Activated CD4-positive, alpha-beta T cell treated with anti-CD3 and anti-CD28 coated beads, Interleukin-2, Interleukin-6, amounts not matched to agents 100 ng/mL and 50 ng/mL, durations not matched to agents 16 hours and 8 hours (primary cell): ENCODE results near the gene TBL1XR1.
"Not testable (repeated sequence)": the region's sequence is repeated elsewhere in the genome, so short reads cannot be mapped to it uniquely, and the experiment has no call there.

Experiments
- DNase-seq: peaks from one replicate; pipeline ENCODE4 v3.0.0-alpha.2; 2020

TBL1XR1 gene

DNA sequence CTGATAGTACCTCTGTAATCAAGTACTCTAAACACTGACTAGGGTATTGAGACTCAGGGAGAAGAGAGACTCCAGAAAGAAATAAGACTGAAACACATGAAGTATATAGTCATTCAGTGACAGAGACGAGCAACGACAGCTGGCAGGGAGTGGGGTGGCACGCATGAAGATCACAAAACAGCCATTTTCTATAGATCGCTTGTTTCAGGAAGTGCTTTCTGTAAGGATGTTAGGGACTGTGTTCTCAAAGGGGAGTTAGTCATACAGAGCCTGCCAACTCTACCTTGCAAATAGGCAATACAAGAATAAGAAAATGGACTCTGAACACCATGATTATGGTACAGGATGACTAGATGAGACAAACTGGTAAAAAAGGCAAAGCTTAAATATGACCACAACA, 139.5 kb downstream of the TBL1XR1 start:
- peak; percentile 82 for DNase-seq

DNA sequence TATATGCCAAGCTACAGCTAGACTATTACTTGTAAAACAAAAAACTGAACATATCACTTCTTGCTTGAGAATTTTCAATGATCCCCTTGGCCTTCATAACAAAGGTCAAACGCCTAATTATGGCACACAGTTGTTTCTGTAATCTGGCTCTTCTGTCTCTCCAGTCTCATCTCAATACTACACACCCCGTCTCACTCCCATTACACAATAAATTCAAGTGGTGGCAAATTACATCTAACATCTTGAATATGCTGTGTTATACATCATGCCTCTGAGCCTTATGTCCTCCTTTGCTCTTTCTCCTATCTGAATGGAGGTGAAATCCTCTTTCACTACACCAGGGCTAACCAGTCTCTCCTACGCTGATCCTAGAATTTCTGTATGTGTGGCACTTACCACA, 140.4 kb downstream of the TBL1XR1 start:
- DNase-seq, result no peak

DNA sequence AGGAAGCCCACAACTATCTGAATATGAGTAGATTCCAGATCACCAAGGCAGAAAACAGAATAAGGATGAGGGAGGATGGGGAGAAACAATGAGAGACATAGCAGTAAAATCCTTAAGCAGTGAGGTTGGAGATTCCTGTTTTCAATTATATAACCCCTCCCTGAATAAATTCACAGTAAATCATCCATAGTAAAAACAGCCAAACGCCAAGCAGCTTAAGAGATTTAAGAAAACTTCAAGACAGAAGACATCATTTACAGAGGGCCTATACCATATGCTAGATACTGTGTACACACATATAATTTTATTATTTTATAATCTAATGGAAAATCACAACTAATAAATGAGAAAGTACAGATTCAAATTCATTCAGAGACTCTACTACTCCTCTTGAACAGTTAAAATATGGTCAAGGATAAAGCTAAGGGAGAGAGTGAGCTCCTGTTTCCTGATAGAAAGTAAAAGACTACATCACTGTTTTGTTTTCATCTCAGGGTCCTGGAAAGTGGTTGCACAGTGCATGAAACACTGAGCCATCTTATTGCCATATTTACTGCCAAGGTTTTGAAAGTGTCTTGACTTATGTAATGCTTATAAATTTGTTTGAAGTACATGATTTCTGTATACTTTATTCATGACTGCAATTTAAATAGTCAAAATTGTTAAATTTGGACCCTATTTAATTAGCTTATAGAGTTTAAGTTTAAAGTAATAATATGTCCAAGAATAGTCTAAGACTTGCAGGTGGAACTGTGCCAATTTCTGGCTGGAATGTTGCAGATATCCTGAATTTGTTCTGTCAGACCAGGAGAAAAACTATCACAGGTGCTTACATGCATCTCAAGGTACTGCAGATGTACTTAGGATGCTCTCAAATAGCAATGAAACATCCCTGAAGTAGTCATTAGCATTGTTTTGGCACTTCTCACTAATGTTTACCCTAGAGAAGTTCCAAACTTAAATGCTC, 141.4 kb downstream of the TBL1XR1 start:
- DNase-seq, result no peak

DNA sequence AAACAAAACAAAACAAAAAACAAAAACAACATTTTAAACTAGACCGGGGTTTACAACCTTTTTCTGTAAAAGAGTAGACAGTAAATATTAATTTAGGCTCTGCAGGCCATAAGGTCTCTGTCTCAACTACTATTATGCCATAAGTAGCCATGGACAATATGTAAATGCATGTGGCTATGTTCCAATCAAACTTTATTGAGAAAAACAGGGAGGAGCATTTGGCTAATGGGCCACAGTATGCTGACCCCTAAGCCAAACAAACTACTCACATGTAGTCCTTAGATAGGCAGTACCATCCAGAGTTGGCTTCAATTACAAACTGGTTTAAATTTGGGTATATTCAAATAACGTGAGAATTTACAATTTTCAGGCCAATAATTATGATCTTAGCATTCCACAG, 144.2 kb downstream of the TBL1XR1 start:
- no peak for DNase-seq

DNA sequence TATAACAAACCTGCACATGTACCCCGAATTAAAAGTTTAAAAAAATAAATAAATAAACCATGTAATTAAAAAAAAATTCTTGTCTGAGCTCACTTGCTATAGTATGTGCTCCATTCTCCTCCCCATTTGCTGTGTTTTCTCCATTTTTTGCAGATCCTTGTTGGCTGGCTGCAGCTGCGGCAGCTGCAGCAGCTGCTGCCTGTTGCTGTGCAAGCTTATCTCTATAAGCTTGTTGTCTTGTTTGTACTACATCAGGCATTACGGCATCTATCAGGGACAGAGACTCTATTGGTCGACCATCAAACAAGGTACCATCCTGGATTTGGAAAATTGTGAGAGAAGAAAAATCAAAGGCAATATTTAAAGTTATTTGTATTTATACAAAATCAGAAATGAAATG, 145.9 kb downstream of the TBL1XR1 start:
- no peak for DNase-seq

DNA sequence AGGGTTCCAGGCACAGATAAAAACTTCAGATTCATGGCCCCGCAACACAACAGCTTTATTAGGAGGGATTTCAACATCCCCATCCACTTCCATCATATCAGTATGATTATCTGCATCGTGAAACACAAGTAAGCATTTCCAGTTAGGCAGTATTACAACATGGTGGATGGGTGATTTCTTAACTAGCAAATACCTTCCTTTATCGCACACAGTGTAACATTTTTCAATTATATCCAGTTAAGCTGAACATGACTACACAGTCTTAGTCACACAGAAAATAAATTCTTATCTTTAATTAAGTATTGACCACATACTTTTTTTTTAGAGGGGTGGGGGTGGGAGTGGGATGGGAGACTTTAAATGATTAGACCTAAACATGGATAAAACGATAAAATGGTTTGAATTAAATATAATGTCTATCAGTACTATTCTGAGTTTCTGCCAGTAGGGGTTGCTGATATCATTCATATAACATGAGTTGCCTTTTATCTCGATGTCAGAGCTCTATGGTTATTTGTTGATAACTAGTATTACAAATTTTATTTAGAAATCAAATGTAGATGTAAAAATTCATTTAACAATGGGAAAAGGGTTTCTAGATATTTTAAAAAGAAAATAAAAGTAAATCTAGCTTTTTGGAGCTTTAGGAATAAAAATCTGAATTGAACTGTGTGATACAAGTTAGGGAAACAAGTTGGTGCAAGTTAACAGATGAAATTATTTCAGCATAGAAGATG, 146.6 kb downstream of the TBL1XR1 start:
- peak; percentile 28 for DNase-seq

DNA sequence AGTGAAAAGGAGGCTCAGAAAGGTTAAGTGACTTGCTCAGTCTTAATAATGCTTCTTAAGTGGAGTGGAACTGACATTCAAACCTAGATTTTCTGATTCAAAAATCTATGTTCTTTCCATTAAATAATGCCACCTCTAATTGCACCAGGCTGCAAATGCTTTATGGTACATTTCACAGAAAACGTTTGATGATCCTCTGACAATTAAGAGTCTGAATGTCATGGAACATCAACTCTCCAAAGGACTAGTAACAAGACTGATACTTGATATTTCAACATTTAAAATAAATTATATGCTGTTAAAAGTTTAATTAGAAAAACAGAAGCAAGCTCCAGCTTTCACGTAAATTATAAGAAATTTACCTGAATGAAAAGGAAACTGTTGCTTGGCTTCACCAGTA, 151.5 kb downstream of the TBL1XR1 start:
- DNase-seq, result no peak

DNA sequence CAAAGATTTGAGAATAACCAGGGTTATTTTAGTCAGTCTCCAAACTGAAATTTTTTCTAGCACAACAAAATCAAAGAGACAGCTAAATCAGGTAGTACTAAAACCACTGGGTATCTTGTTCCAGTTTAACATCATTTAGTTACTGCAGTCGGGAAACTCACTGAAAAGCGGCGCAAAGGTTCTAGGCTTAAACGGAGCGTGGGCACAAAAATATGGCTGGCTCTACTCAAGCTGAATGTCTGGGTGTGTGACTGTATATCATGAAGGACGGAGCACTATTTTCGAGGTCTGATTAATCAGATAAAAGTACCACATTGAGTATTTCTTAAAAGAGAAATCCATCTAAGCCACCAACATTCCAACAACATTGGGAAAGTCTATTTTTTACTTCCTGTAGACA, 152.1 kb downstream of the TBL1XR1 start:
- no peak for DNase-seq

DNA sequence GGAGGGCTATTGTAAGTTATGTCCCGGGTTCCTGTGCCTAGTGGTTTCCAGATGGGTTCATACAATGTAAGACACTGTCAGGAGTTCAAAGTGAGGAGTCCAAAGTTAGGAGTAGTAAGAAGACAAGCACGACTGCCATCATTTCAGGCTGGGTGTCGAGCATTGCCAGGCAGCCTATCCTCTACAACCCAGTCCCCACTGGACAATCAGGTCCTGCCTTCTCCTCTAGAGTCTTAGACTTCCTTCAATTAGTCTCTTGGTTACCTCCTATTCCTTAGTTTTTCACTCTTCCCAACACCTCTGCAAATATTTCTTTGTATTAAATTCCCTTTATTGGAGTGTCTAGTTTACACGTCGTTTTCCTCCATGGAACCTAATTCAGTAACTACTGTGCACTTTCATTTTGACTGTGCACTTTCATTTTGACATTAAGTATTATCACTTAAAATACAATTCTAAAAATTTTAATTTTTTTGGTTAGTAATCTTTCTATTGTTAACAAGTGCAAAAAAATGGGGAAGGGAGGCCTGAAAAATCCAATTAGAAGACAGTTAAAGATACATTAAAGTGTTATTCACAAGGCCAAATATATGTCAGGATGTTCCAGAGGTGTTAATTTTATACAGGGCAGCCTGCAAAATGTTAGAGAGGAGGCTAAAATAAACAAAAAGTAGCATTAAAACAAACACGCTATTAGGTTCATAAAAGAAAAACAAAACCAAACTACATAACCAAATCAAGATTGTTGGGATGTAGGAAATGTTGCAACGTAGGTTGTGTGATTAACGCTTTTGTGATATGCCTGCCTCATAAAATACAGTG, 155.3 kb downstream of the TBL1XR1 start:
- peak; percentile 54 for DNase-seq

DNA sequence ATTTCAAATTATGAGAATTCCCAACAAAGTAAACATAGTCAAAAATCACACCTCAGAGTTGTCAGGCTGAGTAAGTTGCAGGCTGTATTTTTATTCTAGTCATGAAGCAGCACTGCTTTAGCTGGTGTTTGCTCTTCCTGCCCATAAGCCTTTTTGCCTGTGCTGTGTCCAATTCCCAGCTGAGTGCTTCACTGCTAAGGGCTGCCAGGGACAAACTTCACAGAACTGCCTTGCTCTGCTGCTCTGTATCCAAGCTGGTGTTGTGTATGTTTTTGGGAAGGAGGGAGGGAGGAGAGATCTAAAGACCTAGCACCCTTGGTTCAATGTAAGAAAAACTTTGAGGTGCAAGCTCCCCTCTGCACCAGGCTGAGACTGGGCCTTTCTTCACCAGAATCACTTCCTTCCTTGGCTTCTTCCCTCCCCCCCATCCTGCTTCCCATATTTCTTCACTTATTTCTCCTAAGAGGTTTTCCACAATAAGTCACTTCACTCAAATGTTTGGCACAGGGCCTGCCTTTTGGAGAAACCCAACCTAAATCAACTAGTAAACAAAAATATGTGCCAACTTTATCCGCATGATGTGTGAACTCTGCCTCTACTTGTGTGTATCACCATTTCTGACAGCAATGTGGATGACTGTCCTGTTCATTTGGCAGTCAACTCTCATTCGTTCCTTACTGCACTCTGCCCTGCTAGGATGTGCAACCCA, 156.1 kb downstream of the TBL1XR1 start:
- DNase-seq, result no peak

DNA sequence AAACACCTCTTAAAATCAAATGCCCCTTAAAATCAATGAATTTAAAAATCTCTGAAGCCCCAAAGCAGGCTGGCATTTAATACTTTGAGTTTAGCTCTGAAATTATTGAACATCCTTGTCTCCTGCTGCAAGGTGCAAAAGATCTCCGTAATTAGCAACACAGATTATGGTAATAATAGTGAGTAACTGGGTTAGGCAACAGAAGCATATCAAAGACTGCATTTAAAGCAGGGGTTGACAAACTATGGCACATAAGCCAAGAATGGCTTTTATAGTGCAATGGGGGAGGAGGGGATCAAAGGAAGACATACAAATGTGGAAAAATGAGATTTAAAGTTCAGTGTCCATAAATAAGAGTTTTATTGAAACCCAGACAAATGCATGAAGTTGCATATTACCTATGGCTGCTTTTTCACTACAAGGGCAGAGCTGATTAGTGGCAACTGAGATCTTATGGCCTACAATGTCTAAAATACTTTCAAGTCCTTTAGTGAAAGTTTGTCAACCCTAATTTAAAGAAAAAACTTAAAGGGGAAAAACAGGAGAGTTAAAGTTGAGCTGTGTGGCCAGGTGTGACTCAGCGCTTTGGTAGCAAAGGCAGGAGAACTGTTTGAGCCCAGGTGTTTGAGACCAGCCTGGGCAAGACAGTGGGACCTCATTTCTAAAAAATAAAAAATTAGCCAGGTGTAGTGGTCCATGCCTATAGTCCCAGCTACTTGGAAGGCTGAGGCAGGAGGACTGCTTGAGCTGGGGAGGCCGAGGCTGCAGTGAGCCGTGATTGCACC, 157.6 kb downstream of the TBL1XR1 start:
- DNase-seq, result no peak

DNA sequence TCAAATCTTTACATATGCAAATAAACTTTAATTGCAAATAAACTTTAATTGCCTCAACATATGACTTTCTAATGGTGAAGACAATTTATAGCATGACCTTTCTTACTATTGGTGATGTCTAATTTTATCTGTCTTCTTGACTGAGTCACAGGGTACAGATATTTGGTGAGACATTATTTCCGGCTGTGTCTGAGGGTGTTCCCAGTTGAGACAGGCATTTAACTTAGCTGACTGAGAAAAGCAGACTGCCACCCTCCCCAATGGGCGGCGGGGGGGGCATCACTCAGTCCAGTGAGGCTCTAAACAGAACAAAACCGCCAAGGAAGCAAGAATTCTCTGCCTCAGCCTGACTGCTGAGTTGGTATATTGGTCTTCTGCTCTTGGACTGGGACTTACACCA, 160.0 kb downstream of the TBL1XR1 start:
- DNase-seq, result no peak

DNA sequence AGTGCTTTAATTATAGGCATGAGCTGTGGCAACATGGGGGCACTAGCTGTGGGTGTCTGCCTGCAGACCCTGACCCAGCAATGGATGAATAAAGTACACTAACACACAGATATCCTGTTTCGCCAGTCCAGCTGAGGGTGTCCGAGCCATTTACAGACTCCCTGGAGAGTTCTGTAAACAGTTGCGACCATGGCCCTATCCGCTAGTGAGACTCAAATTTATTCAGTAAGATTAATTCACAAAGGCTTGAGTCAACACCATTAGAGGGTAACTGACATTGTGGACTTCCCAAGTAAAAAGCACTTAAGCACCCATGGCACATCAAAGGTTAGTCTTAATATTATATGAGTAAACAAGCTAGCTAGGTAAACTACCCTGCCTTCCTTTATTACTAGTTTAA, 161.6 kb downstream of the TBL1XR1 start:
- DNase-seq, result no peak

DNA sequence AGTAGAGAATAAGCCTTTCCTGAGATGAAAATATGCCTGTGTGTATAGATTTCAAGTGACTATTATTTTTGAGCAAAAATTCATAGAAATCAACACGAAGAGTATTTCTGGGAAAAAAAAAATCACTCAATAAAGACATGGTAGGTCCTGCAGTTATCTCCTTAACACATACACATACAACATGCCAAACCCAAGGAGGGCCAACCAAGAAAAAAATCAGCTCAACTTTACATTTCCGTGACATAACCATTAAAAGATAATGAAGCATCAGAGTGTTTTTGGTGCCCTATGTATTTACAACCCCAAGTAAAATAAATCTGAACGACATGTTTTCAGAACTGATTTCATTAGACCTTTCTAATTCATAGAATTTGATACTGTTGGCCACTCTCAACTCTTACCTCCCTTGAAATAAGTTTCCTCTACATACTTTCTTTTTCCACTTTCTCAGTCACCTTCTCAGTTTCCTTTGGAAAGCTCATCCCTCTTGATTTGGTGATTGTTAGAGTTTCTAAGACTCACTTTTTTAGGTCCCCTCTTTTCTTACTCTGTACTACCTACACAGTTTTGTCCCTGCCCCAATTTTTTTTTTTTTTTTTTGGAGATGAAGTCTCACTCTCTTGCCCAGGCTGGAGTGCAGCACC, 162.3 kb downstream of the TBL1XR1 start:
- no peak for DNase-seq

DNA sequence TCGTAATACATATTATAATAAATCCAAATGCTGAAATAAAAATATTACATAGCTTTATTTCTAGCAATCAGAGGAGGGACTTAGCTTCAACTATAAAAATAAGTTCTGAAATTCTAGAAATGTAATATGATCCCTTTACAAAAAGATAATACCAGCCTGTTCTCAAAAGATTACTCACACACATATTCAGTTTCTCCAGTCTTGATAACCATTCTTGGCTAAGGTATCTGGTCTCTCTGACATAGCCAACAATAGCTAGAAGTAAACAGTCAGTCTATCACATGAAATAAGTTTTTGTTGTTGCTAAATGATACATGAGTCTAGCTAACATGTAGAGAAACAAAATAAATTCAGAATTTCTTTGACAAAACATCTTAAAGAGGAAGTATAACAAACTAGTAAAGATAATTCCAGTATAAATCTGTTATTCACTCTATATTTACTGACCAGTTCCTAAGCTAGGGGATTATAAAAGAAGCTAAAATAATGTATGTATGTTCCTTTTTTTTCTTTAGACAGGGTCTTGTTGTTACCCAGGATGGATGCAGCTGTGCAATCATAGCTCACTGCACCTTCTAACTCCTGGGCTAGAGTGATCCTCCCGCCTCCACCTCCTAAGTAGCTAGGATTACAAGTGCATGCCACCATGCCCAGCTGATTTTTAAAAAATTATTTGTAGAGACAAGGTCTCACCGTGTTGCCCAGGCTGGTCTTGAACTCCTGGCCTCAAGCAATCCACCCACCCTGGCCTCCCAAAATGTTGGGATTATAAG, 170.6 kb downstream of the TBL1XR1 start:
- no peak for DNase-seq

DNA sequence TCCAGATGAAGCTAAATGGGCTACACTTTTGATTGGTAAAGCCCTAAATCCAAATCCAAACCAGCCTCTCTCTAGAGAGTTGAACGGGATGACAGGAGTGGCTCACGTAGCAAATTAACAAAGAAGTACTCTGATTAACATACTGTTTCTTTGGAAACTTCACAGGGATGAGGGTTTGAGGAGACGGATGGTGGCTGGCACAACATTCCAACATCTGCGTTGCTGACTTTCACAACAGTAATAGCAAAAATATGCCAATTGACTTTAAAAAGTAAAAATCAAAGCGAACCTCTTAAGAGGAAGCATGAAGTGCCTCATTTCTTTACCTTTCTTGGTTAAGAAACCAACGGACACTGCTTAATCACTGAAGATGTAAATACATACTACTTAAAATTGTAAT, 181.4 kb downstream of the TBL1XR1 start:
- no peak for DNase-seq

DNA sequence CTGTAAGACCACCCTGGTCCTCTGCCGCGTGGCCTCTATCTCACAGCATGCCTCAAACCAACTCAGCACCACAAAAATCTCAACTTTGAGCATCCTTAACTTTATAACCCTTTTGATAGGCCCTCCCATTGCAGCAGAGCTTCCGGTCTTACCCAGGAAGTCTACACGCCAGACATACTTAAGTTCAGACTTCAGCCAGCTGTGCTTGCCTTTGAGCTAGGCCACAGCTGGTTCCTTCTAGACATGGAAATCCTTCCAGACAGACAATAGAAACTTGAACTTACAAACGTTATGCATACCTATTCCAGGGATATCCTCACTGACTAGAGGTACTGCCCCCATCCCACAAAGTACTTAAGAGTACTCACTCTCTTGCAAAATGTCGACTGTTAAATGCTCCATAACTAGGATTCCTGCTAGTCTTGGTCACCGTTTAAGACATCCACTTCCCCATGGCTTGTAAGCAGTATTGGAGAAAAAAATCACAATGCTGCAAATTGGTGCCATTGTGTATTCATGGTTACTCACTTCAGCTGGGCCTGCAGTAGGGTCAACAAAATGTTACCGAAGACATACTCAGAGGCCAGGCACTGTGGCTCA, 183.5 kb downstream of the TBL1XR1 start:
- DNase-seq, result no peak

DNA sequence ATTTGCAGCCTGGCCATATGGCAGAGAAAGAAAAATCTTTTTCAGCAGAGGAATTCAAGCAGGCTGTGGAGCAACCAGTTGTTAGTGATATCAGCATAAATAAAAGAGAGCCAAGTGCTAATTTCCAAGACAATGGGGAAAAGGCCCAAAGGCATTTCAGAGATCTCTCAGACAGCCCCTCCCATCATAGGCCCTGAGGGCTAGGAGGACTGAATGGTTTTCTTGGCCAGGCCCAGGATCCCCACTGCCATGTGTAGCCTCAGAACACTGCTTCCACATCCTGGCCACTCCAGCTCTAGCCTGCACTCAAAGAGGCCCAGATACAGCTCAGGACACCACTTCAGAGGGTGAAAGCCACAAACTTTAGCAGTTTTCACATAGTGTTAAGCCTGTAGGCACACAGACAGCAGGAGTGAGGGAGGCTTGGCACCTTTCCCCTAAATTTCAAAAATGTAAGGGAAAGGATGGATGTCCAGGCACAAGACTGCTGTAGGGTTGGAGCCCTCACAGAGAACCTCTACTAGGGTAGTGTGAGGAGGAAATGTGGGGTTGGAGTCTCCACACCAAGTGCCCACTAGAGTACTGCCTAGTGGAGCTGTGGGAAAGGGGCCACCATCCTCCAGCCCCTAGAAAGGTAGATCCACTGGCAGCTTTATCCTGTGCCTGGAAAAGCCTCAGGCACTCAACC, 191.4 kb downstream of the TBL1XR1 start:
- no peak for DNase-seq

DNA sequence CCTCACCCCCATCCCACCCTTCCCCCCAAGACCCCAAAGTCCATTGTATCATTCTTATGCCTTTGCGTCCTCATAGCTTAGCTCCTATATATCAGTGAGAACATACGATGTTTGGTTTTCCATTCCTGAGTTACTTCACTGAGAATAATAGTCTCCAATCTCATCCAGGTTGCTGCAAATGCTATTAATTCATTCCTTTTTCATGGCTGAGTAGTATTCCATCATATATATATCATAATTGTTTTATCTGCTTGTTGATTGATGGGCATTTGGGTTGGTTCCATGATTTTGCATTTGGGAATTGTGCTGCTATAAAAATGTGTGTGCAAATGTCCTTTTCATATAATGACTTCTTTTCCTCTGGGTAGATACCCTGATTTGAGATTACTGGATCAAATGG, 197.1 kb downstream of the TBL1XR1 start:
- not testable (repeated sequence) for DNase-seq
